GM18499 (cell line): ENCODE data around the gene ATCAY.

ENCODE experiments used
- ATAC-seq: cut with Tn5 transposase; IDR thresholded peaks from one replicate; pipeline ENCODE4 v1.9.1; 2021; ENCODE audit warnings: moderate number of reproducible peaks; ENCODE audit not compliant: insufficient read depth, unreplicated experiment

The ATCAY gene

GRCh38 chr19:3880471-3881271 is at the start of gene ATCAY:
TSS of gene ATCAY (plus strand) at chr19:3880685. CDS start at chr19:3885768, 5,083 bp downstream.
- no peak for ATAC-seq

GRCh38 chr19:3831601-3832000 is 48.9 kb upstream of the ATCAY start:
- no peak for ATAC-seq

- no peak for ATAC-seq
Measured at GRCh38 chr19:3832001-3832400, 48.5 kb upstream of the ATCAY start.

GRCh38 chr19:3833578-3834348 is 46.7 kb upstream of the ATCAY start:
- ATAC-seq: no peak

GRCh38 chr19:3834349-3835054 is 46.0 kb upstream of the ATCAY start:
- ATAC-seq: no peak

- no peak for ATAC-seq
Measured at GRCh38 chr19:3835055-3835435, 45.4 kb upstream of the ATCAY start.

GRCh38 chr19:3836887-3837286 is 43.6 kb upstream of the ATCAY start:
- ATAC-seq: no peak

- ATAC-seq: no peak
Measured at GRCh38 chr19:3837332-3837731, 43.2 kb upstream of the ATCAY start.

- no peak for ATAC-seq
Measured at GRCh38 chr19:3837922-3838321, 42.6 kb upstream of the ATCAY start.

GRCh38 chr19:3838661-3839060 is 41.8 kb upstream of the ATCAY start:
- no peak for ATAC-seq

- no peak for ATAC-seq
Measured at GRCh38 chr19:3839941-3840340, 40.5 kb upstream of the ATCAY start.

GRCh38 chr19:3840804-3841203 is 39.7 kb upstream of the ATCAY start:
- no peak for ATAC-seq

- no peak for ATAC-seq
Measured at GRCh38 chr19:3842948-3843347, 37.5 kb upstream of the ATCAY start.

- no peak for ATAC-seq
Measured at GRCh38 chr19:3844596-3844995, 35.9 kb upstream of the ATCAY start.

GRCh38 chr19:3849092-3849491 is 31.4 kb upstream of the ATCAY start:
- ATAC-seq: no peak

GRCh38 chr19:3849787-3850186 is 30.7 kb upstream of the ATCAY start:
- no peak for ATAC-seq

- ATAC-seq: no peak
Measured at GRCh38 chr19:3850320-3850972, 30.0 kb upstream of the ATCAY start.

GRCh38 chr19:3851254-3852176 is 29.0 kb upstream of the ATCAY start:
- no peak for ATAC-seq

GRCh38 chr19:3852177-3852511 is 28.3 kb upstream of the ATCAY start:
- ATAC-seq: no peak
